ENCODE data around the gene DCK. TPM values are rescaled to one million over a fixed set of nuclear protein-coding genes. Genes with fewer than 3 reads are reported as not detected.

The DCK gene
- total RNA-seq, 1 donor from 2014 or later = 12.7 TPM

GRCh38 chr4:71064521-71064920 lies 71.1 kb downstream of the DCK start:
- Mint-ChIP-seq H3K36me3 (no peaks in the 10 kb centered on the region), H3K4me1 (no peaks in the 10 kb centered on the region), H3K9me3 (no peaks in the 10 kb centered on the region), H3K4me3 (no peak overlapping the region), H3K27ac (no peak overlapping the region), H3K27me3 (ENCODE audit: low read depth) (no peaks in the 10 kb centered on the region)
- TF ChIP-seq CTCF (IDR thresholded peaks at IDR 0.05; ENCODE audit: unreplicated experiment) = no peak
- DNase-seq (ENCODE audit: low spot score in 2 of 2, unreplicated experiment in 2 of 2) = no peak

DNA sequence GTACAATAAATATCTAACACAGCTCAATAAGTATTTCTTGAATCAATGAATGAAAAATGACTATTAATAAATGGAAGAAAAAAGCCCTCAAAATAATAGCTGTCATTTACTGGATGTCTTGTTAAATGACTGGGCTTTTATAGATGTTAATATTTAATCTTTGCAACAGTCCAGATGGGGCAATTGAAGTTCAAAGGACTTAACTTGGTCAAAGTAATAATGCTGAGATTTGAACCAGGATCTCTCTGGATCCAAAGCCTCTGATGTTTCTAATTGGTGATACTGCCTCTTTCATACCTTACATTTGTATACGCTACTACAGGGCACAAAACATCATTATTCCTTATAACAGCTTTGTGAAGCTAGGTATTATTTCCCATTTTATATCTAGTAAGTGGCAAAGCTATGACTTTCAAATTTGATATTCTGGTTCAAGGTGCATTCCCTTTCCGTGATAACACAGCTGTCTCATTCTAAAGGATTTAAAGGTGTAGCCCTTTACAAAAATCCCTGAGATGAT lies 72.6 kb downstream of the DCK start:
- H3K4me3 Mint-ChIP-seq = no peak overlapping the region
- H3K36me3 Mint-ChIP-seq = no peaks in the 10 kb centered on the region
- DNase-seq (ENCODE audit: low spot score in 2 of 2, unreplicated experiment in 2 of 2) = no peak
- H3K4me1 Mint-ChIP-seq = no peaks in the 10 kb centered on the region
- no peaks in the 10 kb centered on the region for H3K9me3 Mint-ChIP-seq
- no peak overlapping the region for H3K27ac Mint-ChIP-seq
- TF ChIP-seq CTCF (IDR thresholded peaks at IDR 0.05; ENCODE audit: unreplicated experiment) = no peak
- no peaks in the 10 kb centered on the region for H3K27me3 Mint-ChIP-seq (ENCODE audit: low read depth)

DNA sequence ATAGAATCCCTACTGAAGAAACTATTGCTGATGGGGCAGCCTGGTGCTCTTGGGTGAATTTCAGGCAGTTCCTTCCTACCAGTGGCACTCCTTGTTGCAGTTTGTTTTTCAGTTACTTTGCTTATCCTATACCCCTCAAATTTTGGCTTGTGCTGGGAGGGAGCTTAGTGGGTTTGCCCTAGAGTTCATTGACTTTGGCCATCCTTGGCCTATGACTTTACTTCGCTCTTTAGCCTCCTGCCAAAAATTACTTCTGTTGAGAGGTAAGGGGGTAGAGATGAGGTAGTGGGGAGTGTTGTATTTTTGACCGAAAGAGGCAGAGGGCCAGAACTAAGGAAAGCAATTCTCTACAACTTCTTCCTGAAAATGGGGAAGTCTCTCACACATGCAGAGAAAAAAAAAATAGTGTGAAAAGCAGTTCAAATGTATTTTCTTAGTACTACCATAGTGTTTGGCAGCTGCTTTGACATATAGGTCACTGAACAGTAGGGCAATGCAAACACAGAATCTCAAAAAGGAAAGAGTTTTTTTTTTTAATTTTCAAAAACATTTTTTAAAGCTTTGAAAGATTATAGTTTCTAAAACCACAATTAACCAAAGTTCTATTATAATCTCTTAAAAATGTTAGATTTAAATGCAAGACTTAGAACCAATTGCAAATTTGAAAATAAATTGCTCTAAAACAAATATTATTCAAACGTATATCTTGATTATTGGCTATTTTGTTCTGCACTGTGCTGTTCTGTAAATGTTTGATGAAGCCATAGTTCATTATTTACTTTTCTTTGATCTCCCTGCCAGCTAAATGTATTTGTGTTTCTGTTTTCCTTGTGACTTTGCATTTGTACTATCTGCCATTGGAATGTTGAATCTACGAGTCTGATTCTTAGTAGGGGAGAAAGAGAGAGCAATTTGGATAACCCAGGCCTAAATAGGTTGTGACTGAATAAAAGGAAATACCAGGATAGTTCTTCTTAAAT lies 73.6 kb downstream of the DCK start:
- no peak for TF ChIP-seq CTCF (IDR thresholded peaks at IDR 0.05; ENCODE audit: unreplicated experiment)
- H3K4me3 Mint-ChIP-seq = no peak overlapping the region
- H3K9me3 Mint-ChIP-seq = no peaks in the 10 kb centered on the region
- no peaks in the 10 kb centered on the region for H3K27me3 Mint-ChIP-seq (ENCODE audit: low read depth)
- H3K27ac Mint-ChIP-seq = no peak overlapping the region
- H3K36me3 Mint-ChIP-seq = no peaks in the 10 kb centered on the region
- no peaks in the 10 kb centered on the region for H3K4me1 Mint-ChIP-seq
- DNase-seq (ENCODE audit: low spot score in 2 of 2, unreplicated experiment in 2 of 2) = no peak

- H3K27me3 Mint-ChIP-seq (ENCODE audit: low read depth) = peaks cover 8% of the 10 kb centered on the region
- H3K4me3 Mint-ChIP-seq = no peak overlapping the region
- H3K4me1 Mint-ChIP-seq = no peaks in the 10 kb centered on the region
- H3K27ac Mint-ChIP-seq = no peak overlapping the region
- H3K36me3 Mint-ChIP-seq = no peaks in the 10 kb centered on the region
- no peaks in the 10 kb centered on the region for H3K9me3 Mint-ChIP-seq
- no peak for DNase-seq (ENCODE audit: low spot score in 2 of 2, unreplicated experiment in 2 of 2)
- no peak for TF ChIP-seq CTCF (IDR thresholded peaks at IDR 0.05; ENCODE audit: unreplicated experiment)
Measured at GRCh38 chr4:71069063-71069462, 75.6 kb downstream of the DCK start.

GRCh38 chr4:71070015-71070414 lies 76.6 kb downstream of the DCK start:
- DNase-seq (ENCODE audit: low spot score in 2 of 2, unreplicated experiment in 2 of 2) = no peak
- Mint-ChIP-seq H3K4me1 (no peaks in the 10 kb centered on the region), H3K4me3 (no peak overlapping the region), H3K9me3 (no peaks in the 10 kb centered on the region), H3K27ac (no peak overlapping the region), H3K36me3 (no peaks in the 10 kb centered on the region), H3K27me3 (ENCODE audit: low read depth) (peaks cover 13% of the 10 kb centered on the region)
- TF ChIP-seq CTCF (IDR thresholded peaks at IDR 0.05; ENCODE audit: unreplicated experiment) = no peak

All from mesothelial cell of epicardium (in vitro differentiated cells).